ENCODE data around the gene IRAK2. TPM values are rescaled to one million over a fixed set of nuclear protein-coding genes. Genes with fewer than 3 reads are reported as not detected.
A peak's percentile ranks its signal among the peaks of the same experiment; 100 is the strongest.

The IRAK2 gene
- polyA plus RNA-seq, 3 donors = 0.78 to 2.0 (median 1.5) TPM

GRCh38 chr3:10238345-10239183 is 73.8 kb downstream of the IRAK2 start:
- Histone ChIP-seq H3K9ac (ENCODE audit: insufficient read depth, low read length, poor library complexity, severe bottlenecking) (no peak overlapping the region), H3K79me2 (ENCODE audit: insufficient read depth, low read length) (no peaks in the 10 kb centered on the region), H3K4me3 (replicated peaks in 1 of 3; ENCODE audit: low read depth in 2 of 3, low read length in 3 of 3) (no peak overlapping the region), H4K20me1 (ENCODE audit: insufficient read depth, low read length) (no peaks in the 10 kb centered on the region), H3K27me3 (ENCODE audit: control insufficient read depth in 2 of 2, insufficient read depth in 2 of 2, low read length in 2 of 2) (no peaks in the 10 kb centered on the region), H3K9me3 (replicated peaks in 1 of 2; ENCODE audit: control insufficient read depth in 1 of 2, insufficient read depth in 1 of 2, low read length in 2 of 2) (no peaks in the 10 kb centered on the region), H3K4me2 (replicated peaks; ENCODE audit: extremely low read depth, low read length, poor library complexity, severe bottlenecking) (no peak overlapping the region), H3K4me1 (ENCODE audit: control insufficient read depth in 1 of 2, insufficient read depth in 2 of 2, low read length in 2 of 2) (peaks cover 4 to 14% of the 10 kb centered on the region in 2 donors), H3K27ac (ENCODE audit: low read depth in 1 of 2, low read length in 2 of 2) (no peak overlapping the region), H3K36me3 (replicated peaks in 1 of 2; ENCODE audit: control insufficient read depth in 1 of 2, insufficient read depth in 2 of 2, low read length in 2 of 2) (peaks cover 0 to 22% of the 10 kb centered on the region in 2 donors), H2AFZ (ENCODE audit: insufficient read depth, low read depth, low read length, poor library complexity, severe bottlenecking) (peak overlapping the region; percentile 64)
- Mint-ChIP-seq H3K27me3 (ENCODE audit: low read depth in 3 of 3) (peaks cover 2 to 4% (median 2%) of the 10 kb centered on the region in 3 donors), H3K4me1 (peaks cover 23% of the 10 kb centered on the region), H3K36me3 (peaks cover 37 to 43% of the 10 kb centered on the region in 2 donors), H3K4me3 (no peak overlapping the region), H3K9me3 (peaks cover 0 to 5% (median 0%) of the 10 kb centered on the region in 7 donors), H3K27ac (peak overlapping the region in 6 of 7 donors; percentile 15 to 83 (median 53))
- TF ChIP-seq CTCF (IDR thresholded peaks at IDR 0.05) = no peak
- WGBS (ENCODE audit: insufficient coverage) = 70% methylated on average over 2 of the region's 15 CpGs
- DNase-seq = peak in 1 of 3 donors; percentile 33
- intact Hi-C loops (cut with micrococcal nuclease) = no loop called here

- Histone ChIP-seq H3K36me3 (replicated peaks in 1 of 2; ENCODE audit: control insufficient read depth in 1 of 2, insufficient read depth in 2 of 2, low read length in 2 of 2) (peaks cover 0 to 9% of the 10 kb centered on the region in 2 donors), H3K27ac (ENCODE audit: low read depth in 1 of 2, low read length in 2 of 2) (no peak overlapping the region), H3K9me3 (replicated peaks in 1 of 2; ENCODE audit: control insufficient read depth in 1 of 2, insufficient read depth in 1 of 2, low read length in 2 of 2) (peaks cover 7 to 16% of the 10 kb centered on the region in 2 donors), H3K4me1 (ENCODE audit: control insufficient read depth in 1 of 2, insufficient read depth in 2 of 2, low read length in 2 of 2) (peaks cover 4 to 14% of the 10 kb centered on the region in 2 donors), H3K79me2 (ENCODE audit: insufficient read depth, low read length) (no peaks in the 10 kb centered on the region), H2AFZ (ENCODE audit: insufficient read depth, low read depth, low read length, poor library complexity, severe bottlenecking) (no peak overlapping the region), H3K4me2 (replicated peaks; ENCODE audit: extremely low read depth, low read length, poor library complexity, severe bottlenecking) (no peak overlapping the region), H3K9ac (ENCODE audit: insufficient read depth, low read length, poor library complexity, severe bottlenecking) (no peak overlapping the region), H4K20me1 (ENCODE audit: insufficient read depth, low read length) (no peaks in the 10 kb centered on the region), H3K27me3 (ENCODE audit: control insufficient read depth in 2 of 2, insufficient read depth in 2 of 2, low read length in 2 of 2) (no peaks in the 10 kb centered on the region), H3K4me3 (replicated peaks in 1 of 3; ENCODE audit: low read depth in 2 of 3, low read length in 3 of 3) (no peak overlapping the region)
- DNase-seq = no peak
- H3K9me3 Mint-ChIP-seq = peaks cover 8 to 22% (median 16%) of the 10 kb centered on the region in 7 donors
- H3K27ac Mint-ChIP-seq = no peak overlapping the region
- no peak for TF ChIP-seq CTCF (IDR thresholded peaks at IDR 0.05)
- peaks cover 23% of the 10 kb centered on the region for H3K4me1 Mint-ChIP-seq
- 91% methylated on average over 6 of the region's 6 CpGs for WGBS (ENCODE audit: insufficient coverage)
- peaks cover 0 to 4% (median 2%) of the 10 kb centered on the region in 3 donors for H3K27me3 Mint-ChIP-seq (ENCODE audit: low read depth in 3 of 3)
- intact Hi-C loops (cut with micrococcal nuclease) = loop anchor here in 1 of 2 donors (10.0 kb wide), 1 partner anchor 216 kb away; the partner anchor contains the start of gene FANCD2
- no peak overlapping the region for H3K4me3 Mint-ChIP-seq
- H3K36me3 Mint-ChIP-seq = peaks cover 31 to 33% of the 10 kb centered on the region in 2 donors
Measured at GRCh38 chr3:10240799-10241198, 76.1 kb downstream of the IRAK2 start.

Measured in CD14-positive monocyte (primary cell).